CD4-positive, alpha-beta T cell treated with Interleukin-15 for 4 hours (primary cell): ENCODE data around the gene MTG2.

Experiments
- DNase-seq: peaks from one replicate; pipeline ENCODE4 v3.0.0-alpha.2; 2020; ENCODE audit warnings: low spot score

The MTG2 gene

DNA sequence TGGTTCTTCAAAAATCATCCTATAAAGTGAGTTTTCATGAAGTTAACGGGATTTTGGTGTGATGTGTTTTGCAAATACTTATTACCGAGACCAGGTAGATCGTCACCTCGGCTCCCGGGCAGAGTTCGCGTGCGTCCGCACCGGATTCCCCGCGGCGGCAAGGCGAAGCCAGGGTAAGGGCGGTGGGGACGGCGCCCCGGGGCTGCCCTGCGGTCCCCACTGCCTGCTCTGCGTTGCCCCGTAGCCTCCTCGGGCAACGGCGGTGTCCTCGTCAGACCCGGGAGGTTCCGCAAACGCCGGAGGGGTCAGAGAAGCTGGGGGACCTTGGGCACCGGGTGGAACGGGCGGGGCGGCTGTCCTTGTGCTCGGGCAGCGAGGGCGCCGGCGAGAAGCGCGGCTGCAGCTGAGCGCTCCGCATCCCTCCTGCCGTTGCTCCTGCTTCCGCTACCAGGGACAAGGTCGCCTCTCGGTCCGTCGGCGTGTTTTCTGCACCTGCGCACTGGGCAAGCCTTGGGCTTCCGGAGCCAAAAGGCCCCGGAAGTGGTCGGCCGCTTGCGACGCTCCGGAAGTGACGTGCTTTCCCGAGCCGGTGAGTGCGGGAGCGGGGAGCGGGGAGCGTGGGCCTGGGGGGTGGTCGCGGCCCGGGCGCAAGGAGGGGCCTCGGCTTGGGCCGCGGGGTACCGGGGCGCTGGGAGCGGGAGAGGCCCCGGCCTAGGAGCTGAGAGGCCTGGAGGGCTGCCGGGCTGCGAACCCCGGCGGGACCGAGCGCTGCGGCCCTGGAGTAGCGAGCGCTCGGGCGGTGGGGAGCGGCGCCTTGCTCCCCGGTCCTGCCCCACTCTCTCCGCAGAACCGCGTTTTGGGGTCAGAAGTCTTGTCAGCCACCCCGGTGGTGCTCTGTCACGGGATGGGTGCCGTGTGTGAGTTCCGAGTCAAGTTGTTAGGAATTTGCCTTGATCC, at the start of gene MTG2:
Gene MTG2, plus strand, starts transcription at position 560 of the 957 bp plus-strand sequence. CDS start 10,393 bp downstream, outside the sequence.
- DNase-seq, result peak; percentile 93

DNA sequence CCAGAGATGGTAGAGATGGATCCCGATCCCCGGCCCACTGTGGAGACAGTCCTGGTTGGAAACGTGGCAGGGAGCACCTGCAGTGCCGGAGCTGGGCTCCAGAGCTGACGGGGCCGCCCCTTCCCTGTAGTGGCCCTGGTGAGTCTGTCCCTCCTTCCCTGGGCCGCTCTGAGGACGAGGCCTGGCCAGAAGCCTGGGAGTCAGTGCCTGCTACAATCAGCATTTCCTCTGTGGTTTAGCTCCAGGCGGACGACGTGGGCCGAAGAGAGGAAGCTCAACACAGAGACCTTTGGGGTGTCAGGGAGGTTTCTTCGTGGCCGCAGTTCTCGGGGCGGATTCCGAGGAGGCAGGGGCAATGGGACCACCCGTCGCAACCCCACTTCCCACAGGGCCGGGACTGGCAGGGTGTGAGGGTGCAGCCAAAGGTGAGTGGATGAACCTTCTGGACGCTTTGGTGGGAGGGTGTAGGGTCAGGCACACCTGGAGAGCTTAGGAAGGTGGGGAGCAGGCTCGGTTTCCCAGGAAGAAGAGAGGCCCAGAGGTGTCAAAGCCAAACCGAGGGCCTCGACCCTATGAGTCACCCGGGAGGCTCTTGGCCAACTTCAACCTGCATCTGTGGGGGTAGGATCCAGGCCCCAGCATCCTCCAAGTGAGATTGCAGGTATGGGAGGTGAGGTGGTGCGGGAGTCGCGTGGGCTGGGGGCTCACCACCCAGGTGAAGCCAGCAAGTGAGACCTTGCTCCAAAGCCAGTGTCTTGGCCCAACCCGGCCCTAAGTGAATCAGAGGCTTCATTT, 49.6 kb upstream of the MTG2 start:
- DNase-seq, result no peak

- no peak for DNase-seq
These were observed 49.0 kb upstream of the MTG2 start for GRCh38 chr20:62133864-62134263.

- no peak for DNase-seq
These were observed 48.0 kb upstream of the MTG2 start for GRCh38 chr20:62134735-62135231.

DNA sequence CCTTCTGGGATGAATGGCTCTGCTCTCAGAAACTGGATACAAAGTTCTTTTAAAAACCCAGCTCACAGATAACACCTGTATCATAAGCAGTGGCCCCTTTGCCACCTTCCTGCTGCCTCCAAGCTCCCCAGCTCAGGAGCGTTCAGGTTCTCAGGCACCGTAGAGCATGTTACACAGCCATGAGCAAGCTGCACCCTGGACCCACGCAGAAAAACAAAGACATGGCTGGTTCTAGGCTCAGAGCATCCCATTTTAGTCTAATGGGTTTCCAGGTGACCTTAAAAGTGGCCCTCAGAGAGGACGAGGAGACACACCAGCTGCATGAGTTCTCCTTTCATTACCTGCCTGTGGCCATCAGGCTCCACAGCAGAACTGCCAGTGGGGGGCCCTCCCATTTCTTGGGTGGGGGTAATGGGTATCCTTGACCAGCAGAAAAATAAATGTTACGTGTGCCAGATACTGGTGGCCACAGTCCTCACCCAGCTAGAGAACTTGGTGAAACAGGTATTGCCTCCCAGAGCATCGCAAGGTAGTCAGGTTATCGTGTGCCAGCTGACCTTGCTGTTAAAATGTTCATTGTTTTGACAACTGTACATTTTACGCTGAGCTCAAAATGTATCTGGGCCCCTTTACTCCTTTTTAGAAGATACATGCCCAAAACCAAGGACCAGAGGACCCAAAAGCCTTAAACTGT, 47.1 kb upstream of the MTG2 start:
- DNase-seq, result no peak

- DNase-seq, result peak; percentile 68
These were observed 46.3 kb upstream of the MTG2 start for GRCh38 chr20:62136283-62137091.

DNA sequence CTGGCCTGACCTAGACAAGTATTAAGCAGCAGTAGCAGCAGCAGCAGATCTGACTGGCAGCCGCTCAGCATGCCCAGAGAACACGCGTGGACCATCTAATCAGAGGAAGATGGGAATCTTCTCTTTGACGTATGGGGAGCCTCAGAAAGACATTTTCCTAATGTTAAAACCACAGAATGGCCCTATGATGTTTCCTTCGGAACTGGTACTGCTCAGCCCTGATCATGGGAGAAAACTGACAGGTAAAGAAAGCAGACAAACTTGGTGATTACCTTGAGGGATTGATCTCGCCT, 45.8 kb upstream of the MTG2 start:
- DNase-seq, result no peak

- DNase-seq, result no peak
These were observed 45.2 kb upstream of the MTG2 start for GRCh38 chr20:62137478-62138203.

- DNase-seq, result no peak
These were observed 44.7 kb upstream of the MTG2 start for GRCh38 chr20:62138204-62138543.

- DNase-seq, result no peak
These were observed 43.9 kb upstream of the MTG2 start for GRCh38 chr20:62138912-62139311.

DNA sequence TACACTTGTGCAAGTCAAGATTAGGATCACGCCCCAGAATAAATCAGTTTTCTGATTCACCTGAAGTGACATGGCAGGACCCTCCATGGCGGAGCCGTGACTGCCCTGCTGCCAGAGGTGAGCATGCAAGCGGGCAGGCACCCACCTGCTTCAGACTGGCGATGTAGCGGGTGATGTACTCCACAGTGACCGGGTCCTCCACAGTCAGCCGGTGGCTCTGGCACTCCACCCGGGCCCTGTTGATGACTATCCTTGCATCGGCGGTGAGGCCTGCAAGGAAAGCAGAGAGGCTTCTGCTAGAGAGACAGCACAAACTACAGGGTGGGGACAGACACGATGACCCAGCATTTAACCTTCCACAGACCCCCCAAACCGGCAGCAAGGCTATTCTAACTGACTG, 43.2 kb upstream of the MTG2 start:
- DNase-seq, result no peak

GRCh38 chr20:62141043-62141396, 41.8 kb upstream of the MTG2 start:
- DNase-seq, result no peak

GRCh38 chr20:62141397-62142251, 41.2 kb upstream of the MTG2 start:
- DNase-seq, result no peak

GRCh38 chr20:62142252-62143080, 40.4 kb upstream of the MTG2 start:
- no peak for DNase-seq

GRCh38 chr20:62143081-62143956, 39.5 kb upstream of the MTG2 start, which contains the start of the genes PSMA7 and SS18L1:
Gene PSMA7 (minus strand): TSS chr20:62143394. CDS start chr20:62143303, 91 bp downstream.
Gene SS18L1 (plus strand): TSS chr20:62143769. CDS start chr20:62143821, 52 bp downstream.
- peak; percentile 84 for DNase-seq

DNA sequence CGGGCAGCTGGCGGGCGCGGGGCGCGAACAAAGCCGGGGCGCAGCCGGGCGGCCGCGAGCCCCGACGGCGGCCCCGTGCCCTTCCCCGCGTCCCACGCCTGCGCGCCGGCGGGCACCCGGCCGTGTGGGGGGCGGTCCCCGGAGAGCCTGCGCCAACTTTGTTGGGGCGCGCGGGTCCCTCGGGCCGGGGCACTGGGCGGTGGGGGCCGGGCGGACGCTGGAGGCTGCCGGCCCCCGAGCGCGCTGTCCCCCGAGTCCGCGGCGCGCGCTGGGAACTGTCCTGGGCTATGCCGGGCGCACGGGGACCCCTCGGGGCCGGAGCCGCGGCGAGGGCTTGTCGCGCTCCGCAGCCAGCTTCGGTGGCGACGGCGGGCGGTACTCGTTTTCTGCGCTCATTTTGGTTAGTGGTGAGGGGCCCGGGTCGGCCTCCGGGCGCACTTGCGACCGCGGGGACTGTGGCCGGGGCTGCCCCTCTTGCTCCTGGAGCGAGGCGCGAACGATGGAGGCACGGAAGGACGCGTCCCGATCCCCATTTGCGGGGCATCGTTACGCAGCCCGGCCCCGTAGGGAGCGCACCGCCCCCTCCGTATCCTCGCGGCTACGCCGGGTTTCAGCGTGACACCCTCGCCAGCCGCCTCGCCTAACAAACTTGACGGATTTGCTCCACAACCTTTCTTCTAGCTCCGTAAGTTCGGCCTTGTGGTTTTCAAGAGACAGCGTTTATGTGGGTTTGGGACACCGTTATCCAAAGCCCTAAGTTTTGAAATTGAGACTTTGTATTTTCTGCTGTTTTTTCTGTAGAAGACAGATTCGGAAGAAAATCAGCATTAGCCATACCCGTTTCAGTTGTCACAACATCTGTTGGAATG, 38.6 kb upstream of the MTG2 start:
- peak; percentile 45 for DNase-seq

GRCh38 chr20:62145688-62146018, 37.2 kb upstream of the MTG2 start:
- no peak for DNase-seq
